GM19395 (cell line): ENCODE measurements around the gene SEMA3G.

Experiments
- ATAC-seq: cut with Tn5 transposase; IDR thresholded peaks from one replicate; pipeline ENCODE4 v1.9.1; 2021; ENCODE audit warnings: mild to moderate bottlenecking, moderate library complexity; ENCODE audit not compliant: unreplicated experiment

The SEMA3G gene

DNA sequence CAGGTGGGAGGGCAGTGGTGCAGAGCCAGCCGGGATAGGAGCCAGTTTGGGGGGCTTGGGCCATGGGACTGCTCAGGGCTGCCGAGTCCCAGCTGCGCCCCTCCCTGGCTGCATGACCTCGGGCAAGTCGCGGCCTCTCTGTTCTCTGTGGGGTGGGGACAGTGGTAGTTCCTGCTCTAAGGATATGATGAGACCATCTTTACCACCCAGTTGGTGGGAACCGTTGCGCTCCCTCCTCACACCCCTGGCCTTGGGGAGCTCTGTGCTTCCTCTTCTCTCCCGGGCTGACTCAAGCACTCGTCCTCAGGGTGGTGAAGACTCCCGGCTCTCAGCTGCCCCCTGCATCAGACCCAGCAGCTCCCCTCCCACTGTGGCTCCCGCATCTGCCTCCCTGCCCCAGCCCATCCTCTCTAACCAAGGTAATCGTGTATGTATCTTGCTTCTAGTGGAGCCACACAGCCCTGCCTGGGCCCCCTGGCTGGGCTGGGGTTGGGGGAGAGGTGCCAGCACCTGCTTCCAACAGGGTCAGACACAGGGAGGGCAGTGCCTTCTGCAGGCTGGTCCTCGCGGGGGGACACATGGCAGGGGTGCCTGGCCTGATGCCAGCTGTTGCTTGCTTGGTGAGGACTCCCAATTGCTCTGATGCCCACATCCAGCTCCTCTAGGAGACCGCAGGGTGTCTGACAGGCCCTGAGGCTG lies 35.1 kb upstream of the SEMA3G start:
- no peak for ATAC-seq

GRCh38 chr3:52479037-52479876 lies 34.4 kb upstream of the SEMA3G start:
- no peak for ATAC-seq

- ATAC-seq, result no peak
These were observed 32.8 kb upstream of the SEMA3G start for GRCh38 chr3:52477796-52478095.

DNA sequence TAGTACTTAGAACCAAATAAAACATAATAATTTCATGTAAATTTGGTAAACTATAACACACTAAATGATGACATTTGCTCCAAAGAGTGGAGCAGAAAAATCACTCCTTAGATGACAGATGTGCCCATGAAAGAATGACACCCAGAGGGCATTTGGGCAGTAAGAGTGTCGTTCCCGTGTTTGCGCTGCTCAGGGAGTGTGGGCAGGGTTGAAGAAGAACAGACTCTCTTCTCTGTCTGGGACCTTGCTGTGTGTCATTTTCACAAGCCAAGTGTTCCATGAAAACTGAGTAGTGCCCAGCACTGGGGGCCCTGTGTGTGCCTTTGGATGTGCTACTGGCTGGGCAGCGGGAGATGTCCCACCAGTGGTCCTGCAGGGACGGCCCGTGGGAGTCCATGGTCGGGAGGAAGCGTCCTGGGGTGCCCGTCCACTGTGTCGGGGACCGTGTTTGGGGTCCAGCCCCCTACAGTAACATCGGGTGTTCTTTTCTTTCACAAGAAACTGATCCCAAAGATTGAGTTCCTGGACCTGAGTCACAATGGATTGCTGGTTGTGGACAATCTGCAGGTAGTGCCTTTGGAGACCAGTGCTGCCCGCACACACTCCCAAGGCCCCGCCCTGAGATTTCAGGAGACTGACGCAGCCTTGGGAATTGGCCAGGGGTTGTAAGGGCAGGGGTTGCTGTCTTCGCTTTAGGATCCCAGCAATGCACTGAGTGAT lies 32.3 kb upstream of the SEMA3G start:
- no peak for ATAC-seq

DNA sequence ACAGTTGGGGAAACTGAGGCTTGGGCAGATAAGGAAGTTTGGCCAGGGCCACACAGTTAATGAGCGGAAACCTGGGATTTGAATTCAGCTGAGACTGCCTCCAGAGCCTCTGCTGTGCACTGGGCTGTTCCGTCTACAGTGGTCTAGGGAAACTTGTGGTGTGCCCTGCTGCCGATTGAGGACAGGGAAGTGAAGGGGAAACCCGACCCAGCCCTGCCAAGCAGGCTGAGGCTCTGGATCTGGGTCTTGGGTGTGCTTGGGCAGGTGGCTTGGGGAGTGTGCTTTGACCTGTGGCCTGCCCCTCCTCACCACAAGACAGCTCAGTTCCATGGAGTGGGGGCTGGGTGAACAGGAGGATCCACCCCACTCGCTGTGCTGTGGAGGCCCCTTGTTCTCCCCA lies 28.1 kb upstream of the SEMA3G start:
- no peak for ATAC-seq

DNA sequence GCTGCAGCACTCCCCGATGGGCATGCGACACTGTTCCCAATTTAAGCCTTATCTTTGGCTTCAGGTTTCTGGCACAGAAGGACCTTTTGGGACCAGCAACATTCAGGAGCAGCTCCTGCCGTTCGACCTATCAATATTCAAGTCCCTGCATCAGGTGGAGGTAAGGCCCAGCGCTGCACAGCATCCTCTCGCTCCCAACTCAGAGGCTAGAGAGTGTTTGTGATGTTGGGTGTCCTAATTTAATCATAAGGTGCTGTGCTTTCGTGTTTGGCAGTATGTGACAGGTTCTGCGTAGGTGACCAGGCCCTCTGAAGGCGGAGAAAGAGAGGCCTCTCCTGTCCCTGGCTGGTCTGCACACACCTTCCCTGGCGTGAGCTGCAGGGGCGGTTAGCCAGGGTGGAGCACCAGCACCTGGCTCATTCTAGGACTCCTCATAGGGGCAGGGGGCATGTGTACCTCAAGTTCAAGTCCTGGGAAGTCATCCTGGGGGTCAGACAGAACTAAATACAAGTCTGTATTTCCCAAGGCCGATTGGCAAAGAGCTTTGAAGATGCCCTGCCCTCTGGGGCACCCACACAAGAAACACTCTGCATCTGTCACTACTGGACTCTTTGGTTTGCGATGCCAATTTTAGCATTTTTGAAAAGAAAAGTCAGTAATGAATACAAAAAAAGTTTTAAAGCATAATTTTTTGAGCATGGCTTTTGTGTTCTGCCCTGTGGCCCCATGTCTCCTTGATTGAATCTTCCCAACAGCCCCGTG lies 27.5 kb upstream of the SEMA3G start:
- ATAC-seq, result no peak

DNA sequence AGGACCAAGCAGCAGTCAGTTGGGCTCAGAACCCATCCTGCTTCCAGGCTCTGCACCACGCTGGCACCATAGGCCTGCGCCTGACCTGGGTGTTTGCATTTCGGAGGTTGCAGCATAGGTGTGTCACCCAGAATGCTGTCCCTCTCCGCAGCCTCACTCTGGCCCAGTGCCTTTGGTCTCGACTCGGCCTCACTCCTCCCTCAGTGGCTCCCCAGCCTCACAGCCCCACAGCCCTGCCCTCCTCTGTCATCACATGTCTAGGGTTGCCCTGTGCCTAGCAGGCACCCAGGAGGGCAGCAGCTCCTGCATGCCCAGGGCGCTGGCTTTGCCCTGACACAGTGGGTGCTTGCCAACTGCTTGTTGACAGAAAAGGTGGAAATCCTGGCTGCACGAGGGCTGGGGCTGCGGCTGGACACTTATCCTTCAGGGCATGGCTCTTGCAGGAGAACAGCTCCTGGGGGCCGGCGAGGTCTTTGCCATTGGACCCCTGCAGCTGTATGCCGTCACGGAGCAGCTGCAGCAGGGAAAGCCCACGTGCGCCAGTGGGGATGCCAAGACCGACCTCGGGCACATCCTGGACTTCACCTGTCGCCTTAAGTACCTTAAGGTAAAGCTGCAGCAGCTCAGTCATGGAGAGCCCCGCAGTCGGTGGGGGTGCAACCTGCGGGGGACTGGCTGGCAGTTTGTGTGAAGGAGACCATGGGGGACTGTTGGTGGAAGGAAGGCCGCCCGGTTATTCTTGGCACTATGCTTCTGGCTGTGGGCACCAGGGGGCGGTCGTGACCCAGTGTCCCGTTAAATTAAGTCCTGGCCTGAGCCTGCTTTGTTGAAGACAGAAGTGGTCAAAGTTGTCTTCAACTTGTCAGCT lies 26.7 kb upstream of the SEMA3G start:
- no peak for ATAC-seq

DNA sequence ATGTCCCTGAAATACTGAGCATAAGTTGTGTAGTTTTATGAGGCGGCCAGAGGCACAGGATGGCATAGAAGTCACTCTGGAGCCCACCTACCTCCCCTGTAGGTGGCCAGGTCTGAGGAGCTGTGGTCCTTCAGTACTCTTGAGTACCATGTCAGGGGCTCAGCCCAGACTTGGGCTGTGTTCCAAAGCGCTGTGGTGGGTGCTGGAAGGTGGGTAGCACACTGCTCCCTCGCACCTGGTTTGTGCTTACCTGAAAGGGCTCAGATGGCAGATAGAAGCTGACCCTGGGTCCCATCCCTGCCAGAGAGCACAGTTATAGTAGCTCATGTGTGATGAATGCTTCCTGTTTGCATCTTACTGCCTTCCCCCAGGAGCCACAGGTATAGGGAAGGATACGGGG lies 26.0 kb upstream of the SEMA3G start:
- ATAC-seq, result no peak

DNA sequence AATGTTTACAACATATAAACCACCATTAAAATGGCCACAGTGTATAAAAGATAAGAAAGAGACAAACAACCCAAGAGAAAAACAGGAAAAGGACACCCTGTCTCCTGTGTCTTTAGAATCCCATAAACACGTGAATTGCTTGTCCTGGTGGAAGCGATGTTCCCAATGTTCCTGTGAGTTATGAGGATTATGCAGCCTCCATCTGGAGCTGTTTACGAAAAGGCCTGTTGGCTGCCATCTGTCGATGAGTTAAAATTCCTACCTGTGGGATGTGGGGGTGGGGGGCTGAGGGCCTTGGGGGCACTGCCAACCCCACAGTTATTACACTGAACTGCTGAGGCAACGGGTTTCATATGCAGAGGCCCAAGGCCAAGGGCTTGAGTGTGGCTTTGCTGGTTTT lies 24.1 kb upstream of the SEMA3G start:
- no peak for ATAC-seq

DNA sequence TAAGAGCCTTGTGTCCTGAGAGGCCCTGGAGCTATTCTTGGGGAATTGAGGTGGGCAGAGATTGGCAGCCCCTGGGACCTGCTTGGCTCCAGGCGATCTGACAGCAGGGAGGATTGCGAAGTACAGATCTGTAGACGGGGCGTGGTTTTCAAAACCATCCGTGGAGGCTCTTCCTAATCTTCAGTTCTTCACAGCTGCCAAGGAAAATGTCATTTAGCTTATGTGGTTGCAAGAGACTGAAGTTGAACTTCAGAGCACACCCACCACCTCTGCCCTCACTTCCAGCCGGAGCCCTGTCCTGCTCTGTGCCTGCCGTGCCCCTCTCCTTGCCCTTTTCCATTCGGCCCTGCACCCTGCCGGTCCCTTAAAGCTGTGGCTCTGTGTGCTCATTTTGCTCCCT lies 23.4 kb upstream of the SEMA3G start:
- ATAC-seq, result no peak

DNA sequence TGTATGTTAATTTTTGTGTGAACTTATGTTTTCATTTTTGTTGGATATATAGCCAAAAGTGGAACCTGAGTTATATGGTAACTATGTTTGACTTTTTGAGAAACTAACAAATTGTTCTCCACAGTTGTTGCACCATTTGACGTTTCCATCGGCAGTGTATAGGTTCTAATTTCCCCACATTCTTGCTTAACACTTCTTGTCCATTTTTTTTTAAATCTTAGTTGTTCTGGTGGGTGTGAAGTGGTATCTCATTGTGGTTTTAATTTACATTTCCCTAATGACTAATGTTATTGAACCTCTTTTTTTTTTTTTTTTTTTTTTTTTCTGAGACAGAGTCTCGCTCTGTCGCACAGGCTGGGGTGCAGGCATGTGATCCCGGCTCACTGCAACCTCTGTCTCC lies 18.5 kb upstream of the SEMA3G start:
- no peak for ATAC-seq

DNA sequence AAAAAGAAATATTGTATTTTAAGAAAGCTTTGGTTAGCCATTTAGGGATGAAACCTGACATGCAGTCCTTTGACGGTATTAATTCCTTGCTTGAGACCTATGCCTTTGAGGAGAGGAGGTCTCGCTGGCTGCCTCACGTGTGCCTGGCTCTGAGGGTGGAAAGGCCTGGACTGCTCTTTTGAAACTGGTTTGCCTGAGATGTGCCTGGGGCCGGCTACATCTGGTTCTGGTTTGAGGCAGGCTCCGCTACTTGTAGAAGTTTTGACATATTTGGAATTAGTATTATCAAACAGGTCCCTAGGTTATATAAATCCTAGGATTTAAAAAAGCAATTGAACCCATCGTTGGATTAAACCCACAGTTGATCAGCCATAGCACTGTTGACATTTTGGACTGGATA lies 17.0 kb upstream of the SEMA3G start:
- no peak for ATAC-seq

- ATAC-seq, result no peak
These were observed 14.1 kb upstream of the SEMA3G start for GRCh38 chr3:52458770-52459545.

GRCh38 chr3:52458031-52458760 lies 13.3 kb upstream of the SEMA3G start:
- ATAC-seq, result no peak

GRCh38 chr3:52456800-52457183 lies 11.9 kb upstream of the SEMA3G start:
- ATAC-seq, result no peak

GRCh38 chr3:52456169-52456799 lies 11.4 kb upstream of the SEMA3G start:
- ATAC-seq, result no peak

GRCh38 chr3:52455283-52456168 lies 10.6 kb upstream of the SEMA3G start, which contains the start of gene NISCH:
NISCH (plus strand) TSS chr3:52455604; CDS start chr3:52455642, 38 bp downstream.
- peak; percentile 68 for ATAC-seq
